IPS DF 6.9 (cell line): ENCODE results near the gene RAD51B.

ENCODE experiments used
- DNase-seq: peaks from one replicate; pipeline ENCODE4 v3.0.0-alpha.2; 2013; ENCODE audit warnings: low read depth, low spot score
- H3K27ac ChIP-seq: one replicate; pipeline ENCODE4 v1.5.1; 2013; ENCODE audit warnings: low read length, control low read depth
- H3K27me3 ChIP-seq: 2 replicates; pipeline ENCODE4 v1.6.1; 2013; ENCODE audit warnings: mild to moderate bottlenecking, low read length; ENCODE audit not compliant: control insufficient read depth, insufficient read depth
- H3K36me3 ChIP-seq: 2 replicates; pipeline ENCODE4 v1.6.1; 2013; ENCODE audit warnings: low read length; ENCODE audit not compliant: control insufficient read depth, insufficient read depth
- H3K4me1 ChIP-seq: 2 replicates; pipeline ENCODE4 v1.6.1; 2013; ENCODE audit warnings: low read length; ENCODE audit not compliant: control insufficient read depth, insufficient read depth
- H3K4me3 ChIP-seq: 2 replicates; pipeline ENCODE4 v1.5.1; 2013; ENCODE audit warnings: mild to moderate bottlenecking, low read length
- H3K9me3 ChIP-seq: 2 replicates; pipeline ENCODE4 v1.6.1; 2013; ENCODE audit warnings: low read length, inconsistent platforms; ENCODE audit not compliant: control insufficient read depth, insufficient read depth
- WGBS: extraction: QIAGEN DNeasy Blood & Tissue Kit; methylation state at CpG from one replicate; pipeline ENCODE4 v1.1.7; 2013; ENCODE audit warnings: mixed read lengths, missing lambda C conversion rate; ENCODE audit not compliant: insufficient read length, insufficient coverage; 5-methylcytosine and 5-hydroxymethylcytosine counted together

The RAD51B gene

GRCh38 chr14:68373124-68373646 is 553.6 kb downstream of the RAD51B start:
- H3K9me3 ChIP-seq: no peaks in the 10 kb centered on the region
- WGBS: no CpG with 5 or more reads among the region's 2 CpGs
- no peak for DNase-seq
- H3K27me3 ChIP-seq: no peaks in the 10 kb centered on the region
- 0 out of 2 replicates have a peak, but pooled peaks cover 1% of the 10 kb centered on the region for H3K4me1 ChIP-seq
- H3K27ac ChIP-seq: no peak overlapping the region
- H3K36me3 ChIP-seq: no peaks in the 10 kb centered on the region
- H3K4me3 ChIP-seq: no peak overlapping the region

DNA sequence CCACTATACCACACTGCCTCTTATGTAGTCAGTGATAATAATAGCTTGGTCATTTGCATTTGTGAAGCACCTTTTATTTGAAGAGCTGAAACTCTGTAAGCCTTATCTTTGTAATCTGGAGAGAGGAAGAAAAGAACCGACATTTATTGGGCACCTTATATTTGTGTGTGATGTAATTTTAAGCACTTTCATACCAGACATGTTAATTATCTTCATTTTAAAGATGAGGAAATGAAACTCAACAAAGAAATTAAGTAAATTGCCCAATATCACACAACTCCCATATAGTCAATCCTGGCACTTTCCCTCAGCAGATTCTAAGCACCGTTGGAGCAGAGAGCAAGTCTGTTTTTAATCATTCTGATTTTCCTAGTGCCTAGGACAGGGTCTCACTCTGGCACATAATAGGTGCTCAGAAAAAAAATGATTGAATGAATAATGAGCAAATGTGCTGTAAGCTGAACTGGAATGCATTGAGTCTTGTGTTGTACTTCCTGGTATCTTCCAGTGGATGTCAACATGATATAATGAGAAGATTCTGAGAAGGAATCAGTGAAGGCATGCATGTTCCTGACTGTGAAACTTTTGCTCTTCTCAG is 554.4 kb downstream of the RAD51B start:
- Histone ChIP-seq H3K27me3 (no peaks in the 10 kb centered on the region), H3K9me3 (no peaks in the 10 kb centered on the region), H3K4me1 (0 out of 2 replicates have a peak, but pooled peaks cover 1% of the 10 kb centered on the region), H3K27ac (no peak overlapping the region), H3K4me3 (no peak overlapping the region), H3K36me3 (no peaks in the 10 kb centered on the region)
- DNase-seq: no peak
- WGBS: no CpG with 5 or more reads among the region's 2 CpGs

- no CpG with 5 or more reads among the region's 7 CpGs for WGBS
- H3K4me1 ChIP-seq: 0 out of 2 replicates have a peak, but pooled peaks cover 1% of the 10 kb centered on the region
- H3K9me3 ChIP-seq: no peaks in the 10 kb centered on the region
- no peak overlapping the region for H3K27ac ChIP-seq
- H3K36me3 ChIP-seq: no peaks in the 10 kb centered on the region
- no peaks in the 10 kb centered on the region for H3K27me3 ChIP-seq
- no peak for DNase-seq
- H3K4me3 ChIP-seq: no peak overlapping the region
Measured at GRCh38 chr14:68374682-68375081, 555.1 kb downstream of the RAD51B start.

GRCh38 chr14:68375376-68375775 is 555.8 kb downstream of the RAD51B start:
- H3K27me3 ChIP-seq: no peaks in the 10 kb centered on the region
- no peak overlapping the region for H3K27ac ChIP-seq
- H3K9me3 ChIP-seq: no peaks in the 10 kb centered on the region
- H3K36me3 ChIP-seq: no peaks in the 10 kb centered on the region
- WGBS: no CpG with 5 or more reads among the region's 4 CpGs
- DNase-seq: no peak
- H3K4me1 ChIP-seq: 0 out of 2 replicates have a peak, but pooled peaks cover 1% of the 10 kb centered on the region
- H3K4me3 ChIP-seq: no peak overlapping the region

GRCh38 chr14:68376067-68376779 is 556.6 kb downstream of the RAD51B start:
- 100% methylated on average over 1 of the region's 2 CpGs for WGBS
- Histone ChIP-seq H3K9me3 (no peaks in the 10 kb centered on the region), H3K4me3 (no peak overlapping the region), H3K27ac (no peak overlapping the region), H3K36me3 (no peaks in the 10 kb centered on the region), H3K4me1 (0 out of 2 replicates have a peak, but pooled peaks cover 1% of the 10 kb centered on the region), H3K27me3 (no peaks in the 10 kb centered on the region)
- DNase-seq: no peak

GRCh38 chr14:68377006-68377405 is 557.4 kb downstream of the RAD51B start:
- no peak overlapping the region for H3K27ac ChIP-seq
- 0 out of 2 replicates have a peak, but pooled peaks cover 1% of the 10 kb centered on the region for H3K4me1 ChIP-seq
- H3K4me3 ChIP-seq: no peak overlapping the region
- H3K36me3 ChIP-seq: no peaks in the 10 kb centered on the region
- WGBS: no CpG with 5 or more reads among the region's 1 CpG
- no peak for DNase-seq
- no peaks in the 10 kb centered on the region for H3K27me3 ChIP-seq
- H3K9me3 ChIP-seq: no peaks in the 10 kb centered on the region

GRCh38 chr14:68377459-68377858 is 557.9 kb downstream of the RAD51B start:
- WGBS: no CpG with 5 or more reads among the region's 8 CpGs
- Histone ChIP-seq H3K9me3 (no peaks in the 10 kb centered on the region), H3K4me1 (0 out of 2 replicates have a peak, but pooled peaks cover 1% of the 10 kb centered on the region), H3K36me3 (no peaks in the 10 kb centered on the region), H3K27ac (no peak overlapping the region), H3K4me3 (no peak overlapping the region), H3K27me3 (no peaks in the 10 kb centered on the region)
- no peak for DNase-seq

DNA sequence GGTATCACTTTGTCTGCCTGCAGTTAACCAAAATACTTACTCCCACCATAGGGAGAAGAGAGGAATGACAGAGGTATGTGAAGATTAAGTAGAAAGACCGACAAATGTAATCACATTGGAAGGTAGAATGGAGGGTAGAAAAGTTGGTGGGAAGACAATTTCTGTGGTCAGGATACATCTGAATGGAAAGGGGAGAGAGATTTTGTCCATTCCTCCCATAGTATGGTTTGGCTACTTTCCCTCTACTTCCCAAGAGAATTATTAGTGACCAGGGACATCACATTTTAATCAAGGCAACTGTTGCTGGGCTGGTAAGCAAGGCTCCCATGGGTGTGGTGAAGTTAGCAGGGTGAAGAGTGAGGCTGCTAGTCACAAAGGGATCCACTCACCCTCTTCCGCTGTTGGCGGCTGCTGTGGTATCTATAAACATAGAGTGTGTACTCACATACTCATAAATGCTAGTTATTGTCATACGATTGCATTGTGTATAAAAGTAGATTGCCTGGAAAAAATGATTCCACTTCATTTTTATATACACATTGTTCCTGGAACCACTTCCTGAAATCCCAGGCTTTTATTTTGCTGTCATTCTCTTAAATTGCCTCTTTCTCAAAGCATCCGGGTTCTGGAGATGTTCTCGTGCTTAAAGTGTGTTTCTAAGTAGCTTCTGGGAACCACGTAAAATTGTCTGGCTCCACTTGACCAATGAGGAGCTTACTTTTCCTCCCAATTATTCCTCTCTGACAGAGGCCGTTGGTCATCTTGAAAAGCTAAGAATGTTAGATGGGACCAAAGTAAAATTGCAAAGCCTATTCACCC is 560.1 kb downstream of the RAD51B start:
- H3K36me3 ChIP-seq: no peaks in the 10 kb centered on the region
- no peak overlapping the region for H3K27ac ChIP-seq
- H3K9me3 ChIP-seq: no peaks in the 10 kb centered on the region
- no CpG with 5 or more reads among the region's 8 CpGs for WGBS
- no peak overlapping the region for H3K4me3 ChIP-seq
- H3K27me3 ChIP-seq: no peaks in the 10 kb centered on the region
- 0 out of 2 replicates have a peak, but pooled peaks cover 1% of the 10 kb centered on the region for H3K4me1 ChIP-seq
- DNase-seq: no peak

DNA sequence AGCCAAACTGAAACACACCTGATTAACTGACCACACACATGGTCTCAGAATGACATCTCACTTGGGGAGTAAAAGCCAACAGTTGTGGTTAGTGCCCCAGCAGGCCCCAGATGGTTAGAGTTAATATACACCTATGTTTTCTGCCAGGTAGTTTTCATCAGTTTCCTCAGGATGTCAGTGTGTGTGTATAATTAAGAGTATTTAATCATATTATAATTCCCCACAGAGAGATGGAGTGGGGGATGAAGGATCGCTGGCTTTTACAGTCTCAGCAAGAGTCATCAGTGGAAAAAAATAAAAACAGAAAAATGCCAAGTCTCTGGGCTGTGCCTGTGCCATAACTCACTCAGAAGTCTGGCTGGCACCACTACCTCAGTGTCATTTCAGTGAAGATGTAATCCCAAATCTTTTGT is 560.8 kb downstream of the RAD51B start:
- DNase-seq: no peak
- Histone ChIP-seq H3K4me3 (no peak overlapping the region), H3K27ac (no peak overlapping the region), H3K9me3 (no peaks in the 10 kb centered on the region), H3K4me1 (0 out of 2 replicates have a peak, but pooled peaks cover 1% of the 10 kb centered on the region), H3K36me3 (no peaks in the 10 kb centered on the region), H3K27me3 (no peaks in the 10 kb centered on the region)
- WGBS: no CpG with 5 or more reads among the region's 1 CpG

DNA sequence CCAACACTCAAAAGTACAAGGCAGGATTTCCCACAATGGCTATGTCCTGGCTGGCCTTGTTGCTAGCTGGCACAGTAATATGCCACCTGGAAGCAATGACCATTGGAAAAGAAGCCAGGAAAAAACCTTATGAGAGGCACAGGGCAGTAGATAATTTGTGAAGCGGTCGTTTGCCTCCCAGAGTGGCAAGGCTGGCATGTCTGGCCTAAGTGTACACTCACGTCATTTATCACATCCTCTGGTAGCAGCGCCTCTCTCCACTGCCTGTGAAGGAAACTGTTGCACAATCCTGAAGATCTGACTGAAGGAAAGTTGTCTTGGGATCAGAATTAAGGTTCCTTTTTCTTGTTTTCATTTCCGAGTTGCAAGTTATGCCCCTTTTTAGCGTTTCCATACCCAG is 564.8 kb downstream of the RAD51B start:
- no peak for DNase-seq
- H3K4me3 ChIP-seq: no peak overlapping the region
- WGBS: no CpG with 5 or more reads among the region's 6 CpGs
- no peaks in the 10 kb centered on the region for H3K9me3 ChIP-seq
- H3K4me1 ChIP-seq: no peaks in the 10 kb centered on the region
- H3K27me3 ChIP-seq: no peaks in the 10 kb centered on the region
- H3K36me3 ChIP-seq: no peaks in the 10 kb centered on the region
- no peak overlapping the region for H3K27ac ChIP-seq
